IPS DF 6.9 (cell line): ENCODE measurements around the gene UBAC2.
"Not testable (repeated sequence)": the region's sequence is repeated elsewhere in the genome, so short reads cannot be mapped to it uniquely, and the experiment has no call there.

Experiments used
- DNase-seq: peaks from one replicate; pipeline ENCODE4 v3.0.0-alpha.2; 2013; ENCODE audit warnings: low read depth, low spot score
- H3K27ac ChIP-seq: one replicate; pipeline ENCODE4 v1.5.1; 2013; ENCODE audit warnings: low read length, control low read depth
- H3K27me3 ChIP-seq: 2 replicates; pipeline ENCODE4 v1.6.1; 2013; ENCODE audit warnings: mild to moderate bottlenecking, low read length; ENCODE audit not compliant: control insufficient read depth, insufficient read depth
- H3K36me3 ChIP-seq: 2 replicates; pipeline ENCODE4 v1.6.1; 2013; ENCODE audit warnings: low read length; ENCODE audit not compliant: control insufficient read depth, insufficient read depth
- H3K4me1 ChIP-seq: 2 replicates; pipeline ENCODE4 v1.6.1; 2013; ENCODE audit warnings: low read length; ENCODE audit not compliant: control insufficient read depth, insufficient read depth
- H3K4me3 ChIP-seq: 2 replicates; pipeline ENCODE4 v1.5.1; 2013; ENCODE audit warnings: mild to moderate bottlenecking, low read length
- H3K9me3 ChIP-seq: 2 replicates; pipeline ENCODE4 v1.6.1; 2013; ENCODE audit warnings: low read length, inconsistent platforms; ENCODE audit not compliant: control insufficient read depth, insufficient read depth
- WGBS: extraction: QIAGEN DNeasy Blood & Tissue Kit; methylation state at CpG from one replicate; pipeline ENCODE4 v1.1.7; 2013; ENCODE audit warnings: mixed read lengths, missing lambda C conversion rate; ENCODE audit not compliant: insufficient read length, insufficient coverage; 5-methylcytosine and 5-hydroxymethylcytosine counted together

Gene UBAC2

DNA sequence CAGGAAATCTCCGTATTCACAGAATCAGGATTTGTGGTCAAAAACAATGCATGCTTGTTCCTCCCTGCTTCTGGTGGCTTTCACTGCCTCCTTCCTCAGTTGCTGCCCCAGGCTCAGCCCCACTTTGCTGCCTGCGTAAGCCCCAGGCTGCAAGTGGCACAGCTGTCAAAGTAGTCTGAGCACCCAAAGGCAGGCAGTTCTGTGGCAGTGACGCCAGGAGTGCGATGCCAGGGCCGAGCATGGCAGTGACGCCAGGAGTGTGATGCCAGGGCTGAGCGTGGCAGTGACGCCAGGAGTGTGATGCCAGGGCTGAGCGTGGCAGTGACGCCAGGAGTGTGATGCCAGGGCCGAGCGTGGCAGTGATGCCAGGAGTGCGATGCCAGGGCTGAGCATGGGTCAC, 183.8 kb downstream of the UBAC2 start:
- WGBS = no CpG with 5 or more reads among the region's 13 CpGs
- H3K4me3 ChIP-seq = no peak overlapping the region
- DNase-seq = no peak
- peaks cover 4% of the 10 kb centered on the region for H3K4me1 ChIP-seq
- no peaks in the 10 kb centered on the region for H3K9me3 ChIP-seq
- H3K36me3 ChIP-seq = no peaks in the 10 kb centered on the region
- H3K27me3 ChIP-seq = no peaks in the 10 kb centered on the region
- H3K27ac ChIP-seq = no peak overlapping the region

DNA sequence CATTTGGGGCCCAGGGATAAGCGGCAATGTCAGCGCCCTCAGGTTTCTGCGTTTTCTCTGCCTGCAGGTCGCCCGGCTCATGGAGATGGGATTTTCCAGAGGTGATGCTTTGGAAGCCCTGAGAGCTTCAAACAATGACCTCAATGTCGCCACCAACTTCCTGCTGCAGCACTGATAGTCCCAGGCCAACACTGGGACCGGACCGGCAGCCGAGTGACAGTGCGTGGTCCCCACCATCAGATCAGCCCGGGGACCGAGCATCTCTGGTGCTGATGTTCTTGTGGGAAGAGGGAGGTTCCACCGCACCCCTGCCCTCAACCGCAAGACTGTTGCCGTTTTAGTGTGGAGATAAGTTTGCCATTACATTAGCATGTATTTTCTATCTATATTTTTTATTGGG, 184.5 kb downstream of the UBAC2 start:
- H3K9me3 ChIP-seq = no peaks in the 10 kb centered on the region
- WGBS = no CpG with 5 or more reads among the region's 15 CpGs
- no peak overlapping the region for H3K27ac ChIP-seq
- H3K36me3 ChIP-seq = no peaks in the 10 kb centered on the region
- no peak for DNase-seq
- no peak overlapping the region for H3K4me3 ChIP-seq
- H3K27me3 ChIP-seq = no peaks in the 10 kb centered on the region
- peaks cover 3% of the 10 kb centered on the region; the same call in 1 of the 2 replicates for H3K4me1 ChIP-seq

DNA sequence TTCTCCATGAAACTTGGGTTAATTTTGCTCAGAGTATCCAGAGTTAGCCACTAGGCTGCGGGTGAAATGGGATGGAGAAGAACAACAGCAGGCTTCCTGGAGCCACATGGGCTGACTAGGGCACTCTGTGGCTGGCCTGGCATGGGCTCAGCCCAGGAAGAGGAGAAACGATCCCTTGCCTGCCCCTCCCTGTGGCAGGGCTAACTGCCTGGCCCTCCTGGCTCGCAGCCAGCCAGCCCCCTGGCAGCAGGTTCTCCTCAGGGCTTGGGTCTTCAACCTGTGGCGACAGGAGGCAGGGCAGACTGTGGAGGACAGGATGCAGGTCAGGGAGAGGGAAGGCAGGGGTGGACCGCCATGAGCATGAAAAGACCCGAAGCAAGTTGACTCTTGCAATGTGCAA, 185.3 kb downstream of the UBAC2 start:
- no peaks in the 10 kb centered on the region for H3K9me3 ChIP-seq
- no CpG with 5 or more reads among the region's 6 CpGs for WGBS
- no peak for DNase-seq
- H3K27ac ChIP-seq = no peak overlapping the region
- H3K4me3 ChIP-seq = no peak overlapping the region
- H3K4me1 ChIP-seq = peaks cover 3% of the 10 kb centered on the region; the same call in 1 of the 2 replicates
- H3K36me3 ChIP-seq = no peaks in the 10 kb centered on the region
- no peaks in the 10 kb centered on the region for H3K27me3 ChIP-seq

DNA sequence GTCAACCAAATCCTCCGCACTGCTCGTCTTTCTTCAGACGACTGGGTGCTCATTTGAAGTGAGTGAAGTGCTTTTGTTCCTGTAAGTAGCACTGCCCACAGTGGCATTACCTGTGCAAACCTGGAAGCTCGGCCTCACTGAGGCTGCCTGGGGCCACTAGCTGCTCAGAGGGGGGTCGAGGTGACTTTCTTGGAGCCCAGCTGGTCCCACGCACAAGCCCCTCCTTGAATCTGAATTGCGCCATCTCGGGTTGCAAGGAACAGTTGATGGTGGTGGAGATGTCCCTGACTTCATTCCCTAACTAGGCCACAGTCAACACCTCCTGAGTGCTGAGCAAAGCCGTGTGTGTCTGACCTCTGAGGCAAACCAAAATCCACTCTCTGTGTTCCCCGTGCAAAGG, 185.8 kb downstream of the UBAC2 start:
- Histone ChIP-seq H3K27ac (no peak overlapping the region), H3K36me3 (no peaks in the 10 kb centered on the region), H3K9me3 (no peaks in the 10 kb centered on the region), H3K4me3 (no peak overlapping the region), H3K4me1 (peaks cover 3% of the 10 kb centered on the region; the same call in 1 of the 2 replicates), H3K27me3 (no peaks in the 10 kb centered on the region)
- no peak for DNase-seq
- no CpG with 5 or more reads among the region's 10 CpGs for WGBS

DNA sequence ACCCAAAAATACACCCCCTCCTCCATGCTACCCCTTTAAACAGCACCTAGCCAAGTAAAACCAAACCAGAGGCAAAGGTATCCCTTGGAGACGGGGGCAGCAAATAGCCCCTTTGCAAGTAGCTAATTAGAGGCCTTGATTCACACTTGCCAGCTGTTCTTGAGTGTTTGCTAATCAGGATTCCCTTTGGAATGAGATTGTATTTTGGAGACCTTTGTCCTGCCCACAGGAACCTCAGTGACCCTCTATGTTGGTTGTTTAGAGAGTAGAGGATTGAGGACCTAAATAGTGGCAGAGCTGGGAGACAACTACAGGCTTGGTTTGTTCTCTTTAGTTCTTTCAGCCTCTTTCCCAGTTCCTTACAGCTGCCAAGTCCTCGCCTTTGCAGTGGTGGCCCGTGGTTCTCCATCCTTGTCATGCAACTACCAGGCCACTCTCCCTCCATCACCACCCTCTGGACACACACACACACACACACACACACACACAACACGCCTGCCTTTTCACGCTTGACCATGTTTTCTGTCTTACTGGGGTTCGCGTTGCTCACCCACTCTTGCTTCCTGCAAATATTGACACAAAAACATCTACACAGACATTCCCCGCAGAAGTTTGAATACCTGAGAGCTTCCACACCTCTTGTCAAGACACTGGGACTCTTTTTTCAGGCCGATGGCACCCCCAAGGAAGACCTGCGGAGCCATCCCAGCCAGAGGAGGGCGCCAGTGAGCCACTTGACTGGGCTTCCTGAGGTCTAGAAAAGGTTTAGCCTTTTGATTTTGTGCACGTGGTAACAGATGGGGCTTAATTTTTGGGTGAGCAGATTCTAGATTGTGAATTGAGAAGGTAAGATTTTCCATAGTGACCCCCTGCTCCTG, 186.5 kb downstream of the UBAC2 start:
- H3K9me3 ChIP-seq = no peaks in the 10 kb centered on the region
- H3K27ac ChIP-seq = no peak overlapping the region
- no peaks in the 10 kb centered on the region for H3K36me3 ChIP-seq
- WGBS = no CpG with 5 or more reads among the region's 12 CpGs
- no peaks in the 10 kb centered on the region for H3K27me3 ChIP-seq
- peaks cover 3% of the 10 kb centered on the region; the same call in 1 of the 2 replicates for H3K4me1 ChIP-seq
- peak; percentile 74 for DNase-seq
- H3K4me3 ChIP-seq = no peak overlapping the region

DNA sequence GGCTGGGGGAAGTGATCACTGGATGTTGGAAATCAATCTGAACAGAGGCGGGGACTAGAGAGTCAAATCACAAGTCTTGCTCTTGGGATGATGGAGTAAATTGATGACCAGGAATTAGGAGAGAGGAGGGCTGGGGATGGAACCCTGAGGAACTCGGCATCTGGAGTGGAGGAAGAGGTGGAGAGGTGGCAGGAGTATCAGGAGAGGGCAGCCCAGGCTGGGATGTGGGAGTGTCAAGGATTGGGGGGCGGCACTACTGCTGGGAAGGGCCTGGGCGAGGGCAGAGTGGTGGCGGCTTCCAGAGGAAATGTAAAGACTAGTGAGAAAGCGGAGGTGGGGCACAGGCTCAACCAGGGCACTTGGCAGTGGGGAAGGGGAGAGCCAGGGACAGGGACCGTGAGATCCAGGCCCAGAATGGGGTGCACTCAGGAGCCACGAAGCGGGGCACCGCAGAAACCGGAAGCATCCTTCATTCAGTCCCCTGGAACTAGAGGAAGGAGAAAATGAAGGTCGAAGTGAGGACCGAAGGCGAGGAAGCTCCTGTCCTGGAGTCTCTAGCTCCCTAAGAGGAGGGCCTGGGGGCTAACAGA, 187.8 kb downstream of the UBAC2 start:
- H3K4me1 ChIP-seq = peaks cover 1% of the 10 kb centered on the region; the same call in 1 of the 2 replicates
- no peak overlapping the region for H3K4me3 ChIP-seq
- no peaks in the 10 kb centered on the region for H3K27me3 ChIP-seq
- no peaks in the 10 kb centered on the region for H3K9me3 ChIP-seq
- no peak for DNase-seq
- no CpG with 5 or more reads among the region's 14 CpGs for WGBS
- no peak overlapping the region for H3K27ac ChIP-seq
- H3K36me3 ChIP-seq = no peaks in the 10 kb centered on the region

DNA sequence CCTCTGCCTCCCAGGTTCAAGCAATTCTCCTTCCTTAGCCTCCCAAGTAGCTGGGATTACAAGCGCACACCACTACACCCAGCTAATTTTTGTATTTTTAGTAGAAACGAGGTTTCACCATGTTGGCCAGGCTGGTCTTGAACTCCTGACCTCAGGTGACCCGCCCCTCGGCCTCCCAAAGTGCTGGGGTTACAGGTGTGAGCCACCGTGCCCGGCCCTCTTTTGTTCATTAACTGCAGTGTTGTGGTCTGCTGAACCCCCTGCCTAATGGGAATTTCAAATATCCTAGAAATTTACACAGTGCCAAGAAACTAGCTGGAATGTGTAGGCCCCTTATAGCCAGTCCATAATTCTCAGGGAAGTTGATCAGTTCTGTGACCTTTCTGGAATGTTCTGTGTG, 188.4 kb downstream of the UBAC2 start:
- not testable (repeated sequence) for H3K36me3 ChIP-seq, H3K4me1 ChIP-seq, H3K27ac ChIP-seq, H3K27me3 ChIP-seq, H3K4me3 ChIP-seq, H3K9me3 ChIP-seq, DNase-seq
- WGBS = no CpG with 5 or more reads among the region's 6 CpGs

DNA sequence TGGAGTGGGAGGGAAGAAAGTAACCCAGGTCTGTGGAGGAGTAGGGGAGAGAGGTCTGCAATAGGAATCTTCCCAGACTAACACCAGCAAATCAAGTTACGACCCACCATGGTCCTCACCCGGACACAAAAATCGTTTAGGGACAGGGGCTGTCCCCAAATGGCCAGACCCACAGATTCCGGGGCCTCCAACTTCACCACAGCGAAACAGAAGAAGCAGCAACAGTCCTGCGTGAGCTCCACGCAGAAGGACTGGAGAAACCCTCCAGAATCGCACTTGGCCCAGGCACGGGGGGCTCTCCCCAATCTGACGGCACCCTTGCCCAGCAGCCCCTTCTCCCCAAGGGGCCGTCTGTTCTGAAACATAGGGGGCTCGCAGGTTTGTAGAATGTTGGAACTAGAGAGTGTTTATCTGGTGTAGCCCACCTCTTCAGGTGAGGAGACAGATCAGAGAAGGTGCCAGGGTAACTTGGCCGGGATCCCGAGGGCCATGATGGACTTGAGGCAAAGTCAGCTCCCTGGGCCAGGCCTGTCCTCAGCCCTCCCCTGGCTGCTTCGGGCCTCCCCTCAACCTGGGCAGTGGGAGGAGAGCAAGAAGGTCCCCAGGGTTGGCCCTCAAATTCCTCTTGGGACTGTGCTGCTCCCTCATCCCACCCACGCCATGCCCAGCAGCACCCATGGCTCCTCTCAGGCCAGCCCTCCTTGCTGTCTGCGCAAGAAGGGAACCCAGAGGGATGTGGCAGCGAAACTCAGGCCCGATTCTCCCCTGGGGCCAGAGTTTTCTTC, 189.1 kb downstream of the UBAC2 start:
- no CpG with 5 or more reads among the region's 19 CpGs for WGBS
- Histone ChIP-seq H3K27ac (no peak overlapping the region), H3K27me3 (no peaks in the 10 kb centered on the region), H3K9me3 (no peaks in the 10 kb centered on the region), H3K4me3 (no peak overlapping the region), H3K4me1 (no peaks in the 10 kb centered on the region), H3K36me3 (no peaks in the 10 kb centered on the region)
- DNase-seq = no peak

DNA sequence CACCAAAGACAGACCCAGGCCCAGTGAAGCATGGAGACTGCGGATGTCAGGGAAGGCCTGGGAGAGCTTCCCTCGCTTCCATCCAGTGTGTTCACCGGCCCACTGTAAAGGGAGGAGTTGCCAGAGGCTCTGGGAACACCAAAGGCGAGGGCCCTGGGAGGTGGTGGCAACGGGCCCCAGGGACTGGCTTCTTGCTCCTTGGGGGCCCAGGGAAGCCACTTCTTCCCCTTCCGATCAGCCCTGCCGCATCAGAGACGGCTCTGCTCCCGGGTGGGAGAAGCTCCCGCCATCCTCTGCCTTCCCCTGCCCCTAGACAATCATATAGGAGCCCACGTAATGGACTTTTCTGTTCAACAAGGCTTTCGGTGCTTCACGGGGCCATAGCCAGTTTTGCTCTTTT, 189.9 kb downstream of the UBAC2 start:
- DNase-seq = no peak
- Histone ChIP-seq H3K4me3 (no peak overlapping the region), H3K36me3 (no peaks in the 10 kb centered on the region), H3K9me3 (no peaks in the 10 kb centered on the region), H3K4me1 (no peaks in the 10 kb centered on the region), H3K27ac (no peak overlapping the region), H3K27me3 (no peaks in the 10 kb centered on the region)
- WGBS = no CpG with 5 or more reads among the region's 13 CpGs

DNA sequence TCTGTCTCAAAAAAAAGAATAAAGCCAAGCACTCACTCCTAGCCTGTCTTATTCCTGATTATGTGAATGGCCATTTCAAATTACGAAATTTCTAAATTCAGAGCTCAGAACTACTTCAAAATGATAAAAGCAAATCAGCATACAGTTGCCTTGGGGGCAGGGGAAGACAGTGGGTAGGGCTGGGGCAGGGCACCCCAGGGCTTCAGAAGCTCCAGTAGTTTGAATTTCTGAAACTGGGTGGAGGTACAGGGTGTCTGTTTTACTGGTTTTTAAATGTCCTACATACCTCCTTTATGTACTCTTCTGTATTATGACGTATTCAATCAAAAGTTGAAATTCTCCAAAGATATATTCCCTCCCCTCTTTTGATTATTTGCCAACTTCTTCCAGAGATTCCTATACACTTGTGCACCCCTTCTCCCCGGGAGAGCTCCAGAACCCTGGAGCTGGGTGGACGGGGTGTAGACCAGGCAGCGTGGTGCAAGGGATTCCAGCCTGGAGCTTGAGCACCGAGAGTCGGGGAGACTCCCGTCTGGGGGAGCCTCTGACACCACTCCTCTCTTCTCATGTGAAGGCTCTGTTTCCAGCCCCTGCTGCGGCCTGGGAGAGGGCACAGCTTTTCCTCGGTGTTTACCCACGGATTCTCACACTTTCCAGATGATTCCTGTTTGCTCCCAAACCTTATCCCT, 191.3 kb downstream of the UBAC2 start:
- WGBS = no CpG with 5 or more reads among the region's 11 CpGs
- Histone ChIP-seq H3K27me3 (no peaks in the 10 kb centered on the region), H3K4me1 (no peaks in the 10 kb centered on the region), H3K36me3 (no peaks in the 10 kb centered on the region), H3K27ac (no peak overlapping the region), H3K9me3 (no peaks in the 10 kb centered on the region), H3K4me3 (no peak overlapping the region)
- no peak for DNase-seq
